Loucy (cell line): ENCODE measurements around the gene PARD3B.

Experiments
- CTCF ChIP-seq: fragments of 200-600 bp; sonication (generic); conservative IDR thresholded peaks from 2 replicates; pipeline ENCODE4 v1.5.1; 2014; ENCODE audit warnings: mild to moderate bottlenecking, antibody characterized with exemption, low read length
- EZH2phosphoT487 ChIP-seq: fragments of 200-600 bp; IDR thresholded peaks from 2 replicates; pipeline ENCODE4 v1.6.1; 2018; ENCODE audit warnings: antibody characterized with exemption, mild to moderate bottlenecking, moderate library complexity, borderline replicate concordance

DNA sequence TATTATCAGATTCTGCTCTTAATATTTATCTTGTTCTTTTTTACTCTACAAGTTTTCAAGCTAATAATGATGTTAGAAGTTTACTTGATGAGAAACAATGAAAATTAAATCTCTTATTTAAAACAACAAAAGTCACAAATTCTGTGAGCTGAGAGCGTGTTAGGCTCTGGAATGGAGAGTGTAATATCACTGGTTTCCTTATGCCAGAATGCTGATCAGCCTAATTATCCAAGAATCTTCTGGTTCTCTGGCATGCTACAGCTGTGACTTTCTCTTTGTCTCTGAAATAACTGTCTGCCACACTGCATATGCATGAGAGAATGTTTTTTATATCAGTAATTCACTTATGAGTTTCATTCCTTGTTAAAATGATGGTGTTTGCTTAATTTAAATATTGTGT is 236.7 kb downstream of the PARD3B start:
- TF ChIP-seq CTCF (no peak), EZH2phosphoT487 (no peak)
